H1 (cell line): Measurements from ENCODE around the gene RNF32. TPM values are rescaled to one million over a fixed set of nuclear protein-coding genes. Genes with fewer than 3 reads are reported as not detected.

Experiments used
- CTCF ChIA-PET: fragments of 300-600 bp; sonication (Branson Sonifier 250); formaldehyde crosslinking; loops from one replicate; lab custom pipeline; 2021; ENCODE audit not compliant: partially characterized antibody; lab: Charles Lee
- POLR2A ChIA-PET: fragments of 300-600 bp; sonication (Branson Sonifier 250); formaldehyde crosslinking; loops from one replicate; lab custom pipeline; 2021; ENCODE audit warnings: inconsistent platforms; ENCODE audit not compliant: partially characterized antibody; lab: Charles Lee
- DNase-seq, 2 experiments: peaks; one replicate each; pipeline versions ENCODE4 v3.0.0 to v3.0.0-alpha.2; 2010 to 2022; ENCODE audit warnings: low spot score in 2 of 2, low read depth in 1 of 2, mixed read lengths in 1 of 2
- FAIRE-seq: peaks from 2 replicates; lab custom pipeline; 2011; peaks lifted over from hg19 to GRCh38; lab: Jason Lieb, UNC
- H2AFZ ChIP-seq: 2 replicates; pipeline ENCODE4 v1.8.1; 2012; ENCODE audit warnings: low read length, inconsistent platforms
- H2AK5ac ChIP-seq: 2 replicates; pipeline ENCODE4 v1.6.1; 2013; ENCODE audit warnings: low read depth, low read length
- H2BK120ac ChIP-seq: replicated peaks from 2 replicates; pipeline ENCODE3; 2013; ENCODE audit warnings: low read depth, low read length, inconsistent platforms
- H2BK12ac ChIP-seq: 2 replicates; pipeline ENCODE4 v1.6.1; 2013; ENCODE audit warnings: low read depth, low read length
- H2BK15ac ChIP-seq: 2 replicates; pipeline ENCODE4 v1.6.1; 2013; ENCODE audit warnings: low read length
- H2BK20ac ChIP-seq: 2 replicates; pipeline ENCODE4 v1.6.1; 2013; ENCODE audit warnings: low read length
- H2BK5ac ChIP-seq: 2 replicates; pipeline ENCODE4 v1.6.1; 2013; ENCODE audit warnings: low read depth, low read length
- H3K14ac ChIP-seq: 2 replicates; pipeline ENCODE4 v1.6.1; 2013; ENCODE audit warnings: inconsistent platforms; ENCODE audit not compliant: insufficient read length
- H3K18ac ChIP-seq: 2 replicates; pipeline ENCODE4 v1.6.1; 2013; ENCODE audit warnings: low read length; ENCODE audit errors: extremely low read depth
- H3K23ac ChIP-seq: 2 replicates; pipeline ENCODE4 v1.6.1; 2013; ENCODE audit warnings: inconsistent platforms; ENCODE audit not compliant: insufficient read length
- H3K23me2 ChIP-seq: 2 replicates; pipeline ENCODE4 v1.6.1; 2013; ENCODE audit warnings: low read depth, low read length
- H3K27ac ChIP-seq: 2 replicates; pipeline ENCODE4 v1.6.1; 2011; ENCODE audit warnings: low read depth, low read length, inconsistent platforms
- H3K27me3 ChIP-seq, 4 experiments: replicated peaks in 1 of 4; 1 replicate in 1 of 4; 2 replicates in 3 of 4; pipeline versions ENCODE4 v1.6.1 to v1.8.1; 2011 to 2013; ENCODE audit warnings: low read length in 3 of 4, mild to moderate bottlenecking in 3 of 4, inconsistent platforms in 2 of 4, mixed read lengths in 2 of 4, moderate library complexity in 1 of 4; ENCODE audit not compliant: control insufficient read depth in 3 of 4, insufficient read depth in 3 of 4; ENCODE audit errors: extremely low read depth in 1 of 4
- H3K36me3 ChIP-seq, 4 experiments: 2 replicates each; pipeline versions ENCODE4 v1.6.1 to v1.8.1; 2011 to 2013; ENCODE audit warnings: mild to moderate bottlenecking in 4 of 4, low read length in 3 of 4, moderate library complexity in 2 of 4, control low read depth in 1 of 4, inconsistent platforms in 1 of 4; ENCODE audit not compliant: insufficient read depth in 4 of 4, control insufficient read depth in 2 of 4
- H3K4ac ChIP-seq: replicated peaks from 2 replicates; pipeline ENCODE3; 2013; ENCODE audit warnings: low read length, low read depth, mixed read lengths, inconsistent platforms; ENCODE audit not compliant: insufficient read length
- H3K4me1 ChIP-seq, 4 experiments: replicated peaks in 1 of 4; 1 replicate in 1 of 4; 2 replicates in 3 of 4; pipeline versions ENCODE4 v1.6.1 to v1.8.1; 2011 to 2013; ENCODE audit warnings: low read length in 3 of 4, inconsistent platforms in 2 of 4, mixed read lengths in 1 of 4; ENCODE audit not compliant: insufficient read depth in 4 of 4, control insufficient read depth in 3 of 4
- H3K4me2 ChIP-seq, 2 experiments: 2 replicates each; pipeline versions ENCODE4 v1.6.1 to v1.8.1; 2011 to 2013; ENCODE audit warnings: low read depth in 2 of 2, low read length in 2 of 2, control low read depth in 1 of 2, inconsistent platforms in 1 of 2, mild to moderate bottlenecking in 1 of 2; ENCODE audit not compliant: insufficient read depth in 1 of 2
- H3K4me3 ChIP-seq, 4 experiments: fragments of 200-600, 300-600 bp in 1 of 4; sonication (generic), shearing (Covaris generic), sonication (Bioruptor Twin) in 1 of 4; 2 replicates each; pipeline versions ENCODE4 v1.5.1 to v1.8.1; 2011 to 2016; ENCODE audit warnings: low read length in 4 of 4, low read depth in 3 of 4, control low read depth in 2 of 4, inconsistent platforms in 2 of 4, mild to moderate bottlenecking in 2 of 4, mixed read lengths in 1 of 4, moderate library complexity in 1 of 4; ENCODE audit not compliant: insufficient read depth in 2 of 4; ENCODE audit errors: extremely low read depth in 1 of 4
- H3K56ac ChIP-seq: replicated peaks from 2 replicates; pipeline ENCODE3; 2013; ENCODE audit warnings: low read depth, mild to moderate bottlenecking, mixed read lengths, low read length, inconsistent platforms; ENCODE audit not compliant: insufficient read length
- H3K79me1 ChIP-seq: 2 replicates; pipeline ENCODE4 v1.6.1; 2013; ENCODE audit warnings: low read depth, low read length, control low read depth
- H3K79me2 ChIP-seq, 2 experiments: 2 replicates each; pipeline versions ENCODE4 v1.6.1 to v1.8.1; 2012 to 2013; ENCODE audit warnings: low read length in 2 of 2, mild to moderate bottlenecking in 2 of 2, inconsistent platforms in 1 of 2; ENCODE audit not compliant: insufficient read depth in 2 of 2, control insufficient read depth in 1 of 2
- H3K9ac ChIP-seq, 4 experiments: replicated peaks in 1 of 4; 1 replicate in 1 of 4; 2 replicates in 3 of 4; pipeline versions ENCODE4 v1.6.1 to v1.8.1; 2011 to 2013; ENCODE audit warnings: low read depth in 3 of 4, low read length in 3 of 4, control low read depth in 2 of 4, mild to moderate bottlenecking in 2 of 4, moderate library complexity in 2 of 4, inconsistent platforms in 1 of 4; ENCODE audit errors: extremely low read depth in 1 of 4
- H3K9me3 ChIP-seq, 2 experiments: 2 replicates each; pipeline versions ENCODE4 v1.6.1 to v1.8.1; 2012 to 2013; ENCODE audit warnings: mild to moderate bottlenecking in 2 of 2, moderate library complexity in 2 of 2, control low read depth in 1 of 2, inconsistent platforms in 1 of 2, low read depth in 1 of 2, low read length in 1 of 2, mixed read lengths in 1 of 2; ENCODE audit not compliant: insufficient read depth in 2 of 2
- H4K20me1 ChIP-seq, 2 experiments: replicated peaks in 1 of 2; 2 replicates each; pipeline versions ENCODE3 to v1.8.1; 2011 to 2013; ENCODE audit warnings: inconsistent platforms in 2 of 2, low read length in 2 of 2, mild to moderate bottlenecking in 1 of 2; ENCODE audit not compliant: insufficient read depth in 2 of 2, control insufficient read depth in 1 of 2
- H4K5ac ChIP-seq: 2 replicates; pipeline ENCODE4 v1.6.1; 2013; ENCODE audit warnings: low read length, low read depth, mixed read lengths, inconsistent platforms; ENCODE audit not compliant: insufficient read length
- H4K8ac ChIP-seq: 2 replicates; pipeline ENCODE4 v1.8.0; 2013; ENCODE audit warnings: mild to moderate bottlenecking, moderate library complexity, low read length, inconsistent platforms; ENCODE audit not compliant: insufficient read depth; ENCODE audit errors: extremely low read depth
- H4K91ac ChIP-seq: replicated peaks from 2 replicates; pipeline ENCODE3; 2013; ENCODE audit warnings: low read length, mixed read lengths, inconsistent platforms; ENCODE audit not compliant: insufficient read length
- WGBS, 2 experiments: shearing (Covaris generic) in 1 of 2; methylation state at CpG; one replicate each; pipeline versions ENCODE4 v1.1.6 to v1.1.7; 2013 to 2015; ENCODE audit warnings: low lambda C conversion rate in 2 of 2, mixed read lengths in 2 of 2, inconsistent platforms in 1 of 2, low coverage in 1 of 2, missing lambda C conversion rate in 1 of 2; ENCODE audit not compliant: insufficient replicate concordance in 2 of 2, insufficient coverage in 1 of 2, insufficient read length in 1 of 2; ENCODE audit errors: extremely low coverage in 1 of 2, missing lambda C conversion rate in 1 of 2; 5-methylcytosine and 5-hydroxymethylcytosine counted together
- polyA plus RNA-seq, 7 experiments: library from polyadenylated mRNA; depleted of rRNA in 3 of 7; stranded (reverse) in 5 of 7; unstranded in 2 of 7; fragments of >200 nt in 5 of 7; fragments of 200-250 nt in 2 of 7; gene quantifications; 1 replicate in 5 of 7; 2 replicates in 1 of 7; 4 replicates in 1 of 7; pipeline versions ENCODE4 v1.2.1 to v1.2.3, GENCODE V29; 2011 to 2013; ENCODE audit warnings: missing spikeins in 2 of 7, mixed read lengths in 2 of 7
- total RNA-seq: library from RNA; stranded (reverse); fragmentation: NEBNext Ultra II Directional; extraction: Animal tissue kit (Norgen Biotek cat#: 25700); gene quantifications from 2 replicates; pipeline ENCODE4 v1.2.1, GENCODE V29; 2021

Gene RNF32
- total and polyA plus RNA-seq, 2 of the 8 experiments (the other 6 are each of a cell fraction or from before 2014, with no cell fraction given) = 0.48 to 1.2 TPM

DNA sequence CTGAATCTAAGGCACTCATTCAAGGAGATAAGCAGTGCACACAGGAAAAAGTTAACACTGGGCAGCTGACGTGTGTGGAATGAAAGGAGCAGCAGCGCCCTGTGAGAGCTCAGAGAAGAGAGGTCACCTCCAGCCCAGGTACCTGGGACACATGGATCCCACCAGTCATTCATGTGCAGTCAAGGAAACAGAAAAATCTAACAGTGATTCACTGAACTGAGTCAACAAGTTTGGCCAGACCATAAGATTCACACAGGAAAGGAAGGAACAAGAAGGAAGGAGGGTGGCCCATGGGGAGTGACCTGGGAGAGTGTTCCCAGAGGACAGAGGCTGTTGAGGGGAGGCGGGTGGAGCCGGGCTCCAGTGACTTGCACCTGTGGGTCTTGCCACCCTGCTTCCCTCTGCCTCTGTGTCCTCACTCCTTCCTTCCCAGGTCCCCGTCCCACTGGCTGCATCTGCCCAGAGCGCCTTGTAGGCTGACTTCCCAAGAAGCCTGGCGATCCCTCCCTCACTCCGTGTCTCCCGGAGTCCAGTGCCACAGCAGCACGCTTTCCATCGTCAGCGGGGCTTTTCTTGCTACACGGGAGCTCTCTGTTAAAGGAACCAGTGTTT, 27.7 kb downstream of the RNF32 start:
- Histone ChIP-seq H3K14ac (no peak overlapping the region), H2BK12ac (no peak overlapping the region), H3K4me2 (no peak overlapping the region), H3K56ac (no peak overlapping the region), H3K27ac (no peak overlapping the region), H3K4me3 (no peak overlapping the region), H4K91ac (no peak overlapping the region), H3K4me1 (peaks cover 2 to 13% (median 9%) of the 10 kb centered on the region in 4 experiments; a peak in 6 of 7 replicates), H3K23ac (no peak overlapping the region), H4K8ac (no peak overlapping the region), H3K27me3 (no peaks in the 10 kb centered on the region), H3K18ac (no peak overlapping the region), H3K36me3 (peaks cover 0 to 5% (median 0%) of the 10 kb centered on the region in 4 experiments; a peak in 1 of 8 replicates), H2BK20ac (no peak overlapping the region), H3K9me3 (no peaks in the 10 kb centered on the region), H2BK5ac (no peak overlapping the region; the same call in 1 of the 2 replicates), H4K20me1 (no peaks in the 10 kb centered on the region), H4K5ac (no peak overlapping the region), H3K23me2 (no peaks in the 10 kb centered on the region), H2BK15ac (no peak overlapping the region), H2AK5ac (no peak overlapping the region), H3K9ac (no peak overlapping the region), H2AFZ (no peak overlapping the region), H2BK120ac (no peak overlapping the region), H3K4ac (no peak overlapping the region), H3K79me1 (no peaks in the 10 kb centered on the region), H3K79me2 (no peaks in the 10 kb centered on the region)
- FAIRE-seq (no peak), DNase-seq (no peak)
- CTCF ChIA-PET = interaction anchor here (0.7 to 1.6 kb wide), 6 partner anchors 16 to 152 kb away, joined by 3 to 6 read pairs (median 4); no protein-coding TSS in a partner anchor
- POLR2A ChIA-PET = interaction anchor here (0.8 kb wide), 1 partner anchor 37 kb away, joined by 3 read pairs; no protein-coding TSS in a partner anchor
- 94% methylated on average over 13 of the region's 13 CpGs; no CpG with 5 or more reads in 1 of the 2 experiments for WGBS, 2 experiments
